Suppressor macrophage (primary cell): ENCODE measurements around the gene CDK13.
A peak's percentile ranks its signal among the peaks of the same experiment; 100 is the strongest.
"Not testable (repeated sequence)": the region's sequence is repeated elsewhere in the genome, so short reads cannot be mapped to it uniquely, and the experiment has no call there.

Experiments used
- DNase-seq, 4 experiments: peaks; one replicate each; pipeline ENCODE4 v3.0.0-alpha.2; 2020 to 2022
- total RNA-seq, 17 experiments: gene quantifications; one replicate each; lab custom pipeline; 2026; ENCODE audit warnings: mixed read lengths in 6 of 17, inconsistent platforms in 3 of 17; lab: John Stamatoyannopoulos, UW

The CDK13 gene
- total RNA-seq = 40.8 to 102 (median 75.1) reads per million in 17 experiments

GRCh38 chr7:39949971-39950472 is at the start of gene CDK13:
TSS of gene CDK13 (plus strand) at chr7:39950256. CDS start at chr7:39950642, 386 bp downstream.
- DNase-seq = peak; percentile 80 to 90 (median 88)

- DNase-seq = no peak
Observed at GRCh38 chr7:39904077-39904486, 46.0 kb upstream of the CDK13 start.

GRCh38 chr7:39908141-39908540 is 41.9 kb upstream of the CDK13 start:
- DNase-seq = no peak

- DNase-seq = no peak
Observed at GRCh38 chr7:39908973-39909372, 41.1 kb upstream of the CDK13 start.

- DNase-seq = no peak
Observed at GRCh38 chr7:39909526-39909925, 40.5 kb upstream of the CDK13 start.

GRCh38 chr7:39910108-39910869 is 39.8 kb upstream of the CDK13 start:
- DNase-seq = peak in 3 of 4 experiments; percentile 19 to 47 (median 28)

- no peak for DNase-seq
Observed at GRCh38 chr7:39911167-39911566, 38.9 kb upstream of the CDK13 start.

GRCh38 chr7:39915847-39916246 is 34.2 kb upstream of the CDK13 start:
- DNase-seq = not testable (repeated sequence)

- DNase-seq = no peak
Observed at GRCh38 chr7:39919646-39920045, 30.4 kb upstream of the CDK13 start.

GRCh38 chr7:39921506-39922175 is 28.4 kb upstream of the CDK13 start:
- DNase-seq = no peak

- DNase-seq = no peak
Observed at GRCh38 chr7:39922580-39922979, 27.5 kb upstream of the CDK13 start.

GRCh38 chr7:39923091-39923490 is 27.0 kb upstream of the CDK13 start:
- no peak for DNase-seq

- no peak for DNase-seq
Observed at GRCh38 chr7:39924122-39924521, 25.9 kb upstream of the CDK13 start.

- no peak for DNase-seq
Observed at GRCh38 chr7:39926111-39926510, 23.9 kb upstream of the CDK13 start.

- no peak for DNase-seq
Observed at GRCh38 chr7:39927018-39927417, 23.0 kb upstream of the CDK13 start.

- no peak for DNase-seq
Observed at GRCh38 chr7:39934132-39934531, 15.9 kb upstream of the CDK13 start.

GRCh38 chr7:39936761-39937160 is 13.3 kb upstream of the CDK13 start:
- no peak for DNase-seq

- DNase-seq = no peak
Observed at GRCh38 chr7:39937366-39938153, 12.5 kb upstream of the CDK13 start.

GRCh38 chr7:39942883-39943282 is 7.2 kb upstream of the CDK13 start:
- no peak for DNase-seq

- no peak for DNase-seq
Observed at GRCh38 chr7:39946693-39947092, 3.4 kb upstream of the CDK13 start.

- DNase-seq = peak in 3 of 4 experiments; percentile 15 to 36 (median 22)
Observed at GRCh38 chr7:39948375-39948955, 1.6 kb upstream of the CDK13 start.
